Activated CD8-positive, alpha-beta T cell treated with anti-CD3 and anti-CD28 coated beads, Interleukin-2, amount 10 ng/mL, durations not matched to agents 7 days and 5 days (primary cell): ENCODE measurements around the gene NELL2. TPM values are rescaled to one million over a fixed set of nuclear protein-coding genes. Genes with fewer than 3 reads are reported as not detected.

ENCODE experiments used
- ATAC-seq: fragments of 150-1000 bp; cut with Tn5 transposase; one replicate; pipeline ENCODE4 v1.10.0; 2021; ENCODE audit warnings: moderate library complexity
- CTCF ChIA-PET: fragments of 350-600 bp; sonication (Branson Sonifier 250); formaldehyde crosslinking; loops from one replicate; lab custom pipeline; 2021; ENCODE audit warnings: antibody characterized with exemption; lab: Charles Lee
- POLR2A ChIA-PET: fragments of 350-600 bp; sonication (Branson Sonifier 250); formaldehyde crosslinking; loops from one replicate; lab custom pipeline; 2021; ENCODE audit warnings: antibody characterized with exemption; lab: Charles Lee
- DNase-seq: peaks from one replicate; pipeline ENCODE4 v3.0.0-alpha.2; 2020
- H3K27ac Mint-ChIP-seq: one replicate; pipeline ENCODE4 v1.8.0; 2021; ENCODE audit warnings: mild to moderate bottlenecking, mixed read lengths
- H3K27me3 Mint-ChIP-seq: one replicate; pipeline ENCODE4 v1.8.0; 2021; ENCODE audit warnings: low read depth, mixed read lengths
- H3K36me3 Mint-ChIP-seq: one replicate; pipeline ENCODE4 v1.8.0; 2021; ENCODE audit warnings: low read depth, mixed read lengths
- H3K4me1 Mint-ChIP-seq: one replicate; pipeline ENCODE4 v1.8.0; 2021; ENCODE audit warnings: low read depth, mixed read lengths
- H3K4me3 Mint-ChIP-seq: one replicate; pipeline ENCODE4 v1.8.0; 2021; ENCODE audit warnings: mild to moderate bottlenecking, mixed read lengths
- H3K9me3 Mint-ChIP-seq: one replicate; pipeline ENCODE4 v1.8.0; 2022; ENCODE audit warnings: mixed read lengths; ENCODE audit not compliant: insufficient read depth
- total RNA-seq, 2 experiments: library from RNA; stranded (reverse); gene quantifications; one replicate each; pipeline ENCODE4 v1.2.3, GENCODE V29; 2021

Gene NELL2
- total RNA-seq, 2 experiments from 2014 or later, result 43.8 to 47.4 TPM

DNA sequence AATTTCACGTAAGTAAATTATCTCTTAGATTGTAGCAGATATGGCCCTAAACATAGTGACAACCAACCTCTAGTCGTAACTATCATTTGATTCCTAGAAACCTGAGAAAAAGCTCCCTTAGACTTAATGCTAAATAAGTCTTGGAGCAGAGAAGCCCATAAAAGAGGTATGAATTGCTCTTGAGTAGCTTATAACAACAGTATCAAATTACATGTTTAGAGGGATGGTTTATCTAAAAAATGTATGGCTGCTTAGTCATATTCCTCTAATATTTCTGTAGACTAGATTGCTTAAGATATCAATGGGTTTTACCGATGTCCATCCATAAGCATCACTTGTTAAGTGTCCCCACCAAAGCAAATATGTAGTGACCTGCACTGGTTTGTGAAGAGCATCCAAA is 259.7 kb downstream of the NELL2 start:
- Mint-ChIP-seq H3K27ac (no peak overlapping the region), H3K4me1 (no peaks in the 10 kb centered on the region), H3K9me3 (no peaks in the 10 kb centered on the region), H3K27me3 (no peaks in the 10 kb centered on the region), H3K36me3 (no peaks in the 10 kb centered on the region), H3K4me3 (no peak overlapping the region)
- ChIA-PET POLR2A (no interaction called here), CTCF (interaction anchor here (1.7 kb wide), 1 partner anchor 11 kb away, joined by 4 read pairs; no protein-coding TSS in a partner anchor)
- no peak for DNase-seq
- no peak for ATAC-seq

DNA sequence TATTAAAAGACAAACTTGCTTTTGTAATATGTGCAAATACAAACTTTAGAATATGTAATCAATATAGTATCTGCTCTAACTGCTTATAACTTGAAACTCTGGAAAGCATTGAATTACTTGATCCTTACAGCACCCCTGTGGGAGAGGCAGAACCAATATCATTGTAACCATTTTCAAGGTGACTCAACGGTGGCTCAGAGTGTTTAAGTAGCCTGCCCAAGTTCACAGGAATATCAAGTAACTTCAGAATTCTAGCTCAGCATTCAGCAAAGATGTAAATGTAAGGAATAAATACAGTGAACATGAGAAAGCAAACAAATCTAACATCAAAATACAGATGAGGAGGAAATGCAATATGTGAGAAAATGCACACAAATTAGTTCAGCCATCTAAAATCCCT is 264.6 kb downstream of the NELL2 start:
- CTCF ChIA-PET, result no interaction called here

DNA sequence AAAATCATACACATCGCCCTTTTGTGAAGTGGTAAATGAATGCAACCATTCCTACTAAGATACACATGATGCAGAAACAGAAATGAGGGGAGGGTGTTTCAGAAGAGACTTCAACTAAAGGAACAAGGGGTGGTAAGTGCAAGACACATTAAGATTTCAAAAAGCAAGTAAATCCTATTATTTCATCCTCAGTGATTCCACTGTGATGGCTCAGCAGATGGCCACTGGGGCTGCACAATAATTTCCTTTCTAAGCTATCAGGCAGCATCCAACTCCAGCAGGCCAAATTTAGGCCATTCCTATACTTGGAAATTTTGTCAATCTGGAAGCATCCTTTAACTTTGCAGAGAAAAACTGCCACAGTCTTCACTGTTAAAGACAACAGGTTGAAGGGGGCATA is 272.4 kb downstream of the NELL2 start:
- no peak for ATAC-seq
- Mint-ChIP-seq H3K4me3 (no peak overlapping the region), H3K27ac (no peak overlapping the region), H3K36me3 (peaks cover 31% of the 10 kb centered on the region), H3K27me3 (no peaks in the 10 kb centered on the region), H3K9me3 (no peaks in the 10 kb centered on the region), H3K4me1 (no peaks in the 10 kb centered on the region)
- DNase-seq, result no peak
- ChIA-PET CTCF (no interaction called here), POLR2A (no interaction called here)

More for the DNA sequence above, 264.6 kb downstream of the NELL2 start:
- peaks cover 32% of the 10 kb centered on the region for H3K36me3 Mint-ChIP-seq
- no peaks in the 10 kb centered on the region for H3K9me3 Mint-ChIP-seq
- H3K4me1 Mint-ChIP-seq, result no peaks in the 10 kb centered on the region
- H3K27ac Mint-ChIP-seq, result no peak overlapping the region
- ATAC-seq, result no peak
- POLR2A ChIA-PET, result no interaction called here
- H3K27me3 Mint-ChIP-seq, result no peaks in the 10 kb centered on the region
- no peak for DNase-seq
- H3K4me3 Mint-ChIP-seq, result no peak overlapping the region

DNA sequence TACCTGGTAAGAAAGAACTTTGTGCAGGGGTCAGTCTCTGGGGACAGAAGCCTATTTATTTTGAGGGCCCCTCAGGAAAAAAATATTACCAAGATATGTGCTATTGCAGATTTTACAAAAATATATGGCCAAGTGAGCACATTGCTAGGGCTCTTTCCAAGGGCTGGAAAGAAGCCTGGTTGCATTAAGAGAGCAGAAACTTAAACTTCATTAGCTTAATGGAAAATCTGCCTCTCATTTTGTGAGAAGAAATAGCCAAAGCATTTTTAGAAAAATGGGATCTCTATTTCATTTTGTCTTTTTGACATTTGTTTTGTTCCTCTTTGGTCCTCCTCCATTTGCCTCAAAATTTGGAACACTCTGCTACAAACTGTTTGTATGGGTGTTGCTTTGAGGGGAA is 283.5 kb downstream of the NELL2 start:
- POLR2A ChIA-PET, result no interaction called here
- no peak for ATAC-seq
- no peaks in the 10 kb centered on the region for H3K9me3 Mint-ChIP-seq
- peaks cover 4% of the 10 kb centered on the region for H3K4me1 Mint-ChIP-seq
- H3K36me3 Mint-ChIP-seq, result peaks cover 15% of the 10 kb centered on the region
- H3K27ac Mint-ChIP-seq, result no peak overlapping the region
- no peak for DNase-seq
- H3K4me3 Mint-ChIP-seq, result no peak overlapping the region
- H3K27me3 Mint-ChIP-seq, result no peaks in the 10 kb centered on the region
- CTCF ChIA-PET, result no interaction called here

DNA sequence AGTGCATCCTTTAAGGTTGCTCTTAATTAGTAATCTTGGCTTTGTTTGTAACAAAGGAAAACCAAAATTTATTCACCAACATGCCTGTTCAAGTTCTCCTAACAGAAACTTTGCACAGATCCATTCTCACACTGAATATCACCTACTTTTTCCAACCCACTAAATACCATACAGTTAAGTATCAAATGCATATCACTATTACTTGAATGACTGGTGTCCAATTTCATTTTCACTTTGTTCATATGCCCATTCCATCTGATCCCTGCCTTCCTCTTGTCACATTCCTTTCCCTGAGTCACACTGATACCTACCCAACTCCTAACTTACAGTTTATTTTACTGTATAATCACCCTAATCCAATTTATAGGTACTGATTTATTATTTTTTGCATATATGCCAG is 286.4 kb downstream of the NELL2 start:
- ChIA-PET CTCF (no interaction called here), POLR2A (no interaction called here)
- H3K27me3 Mint-ChIP-seq, result no peaks in the 10 kb centered on the region
- H3K9me3 Mint-ChIP-seq, result no peaks in the 10 kb centered on the region
- DNase-seq (no peak), ATAC-seq (no peak)
- no peak overlapping the region for H3K4me3 Mint-ChIP-seq
- peaks cover 4% of the 10 kb centered on the region for H3K4me1 Mint-ChIP-seq
- H3K36me3 Mint-ChIP-seq, result peaks cover 15% of the 10 kb centered on the region
- no peak overlapping the region for H3K27ac Mint-ChIP-seq

DNA sequence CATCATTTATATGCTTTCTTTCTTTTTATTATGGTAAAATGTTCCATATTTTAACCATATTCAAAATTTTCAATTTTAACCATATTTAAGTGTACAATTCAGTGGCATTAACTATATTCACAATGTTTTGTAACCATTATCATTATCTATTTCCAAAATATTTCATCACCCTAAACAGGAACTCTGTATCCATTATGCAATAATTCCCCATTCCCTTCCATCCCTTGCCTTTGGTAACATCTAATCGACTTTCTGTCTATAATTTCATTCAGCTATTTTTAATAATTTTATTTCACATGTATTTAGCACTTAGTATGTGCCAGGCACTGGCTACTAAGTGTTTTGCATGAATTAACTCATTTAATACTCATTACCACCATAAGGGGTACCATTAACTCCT is 287.5 kb downstream of the NELL2 start:
- H3K27ac Mint-ChIP-seq, result no peak overlapping the region
- POLR2A ChIA-PET, result no interaction called here
- no peak for DNase-seq
- peaks cover 4% of the 10 kb centered on the region for H3K4me1 Mint-ChIP-seq
- no peak for ATAC-seq
- H3K9me3 Mint-ChIP-seq, result no peaks in the 10 kb centered on the region
- CTCF ChIA-PET, result no interaction called here
- peaks cover 12% of the 10 kb centered on the region for H3K36me3 Mint-ChIP-seq
- H3K4me3 Mint-ChIP-seq, result no peak overlapping the region
- H3K27me3 Mint-ChIP-seq, result no peaks in the 10 kb centered on the region

DNA sequence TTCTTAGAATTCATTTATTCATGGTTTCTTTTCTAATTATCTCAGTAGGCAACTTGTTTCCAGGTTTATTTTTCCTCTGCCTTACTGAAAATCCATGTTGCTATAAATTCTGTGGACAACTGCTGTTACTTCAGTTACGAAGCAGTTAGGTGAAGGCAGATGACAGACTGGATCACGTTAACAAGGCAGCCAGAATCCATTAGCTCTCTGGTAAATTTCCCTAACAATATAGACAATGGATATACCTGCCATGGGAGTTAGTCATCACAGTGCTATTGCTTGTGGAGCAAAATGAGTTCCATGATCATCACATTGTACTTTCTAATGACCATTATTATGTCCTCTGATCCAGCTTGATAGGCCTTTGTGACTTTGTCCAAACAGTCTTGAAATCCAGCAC is 291.5 kb downstream of the NELL2 start:
- H3K4me3 Mint-ChIP-seq, result no peak overlapping the region
- ATAC-seq, result no peak
- DNase-seq, result no peak
- ChIA-PET CTCF (no interaction called here), POLR2A (no interaction called here)
- H3K36me3 Mint-ChIP-seq, result no peaks in the 10 kb centered on the region
- no peaks in the 10 kb centered on the region for H3K9me3 Mint-ChIP-seq
- no peak overlapping the region for H3K27ac Mint-ChIP-seq
- peaks cover 3% of the 10 kb centered on the region for H3K4me1 Mint-ChIP-seq
- no peaks in the 10 kb centered on the region for H3K27me3 Mint-ChIP-seq

DNA sequence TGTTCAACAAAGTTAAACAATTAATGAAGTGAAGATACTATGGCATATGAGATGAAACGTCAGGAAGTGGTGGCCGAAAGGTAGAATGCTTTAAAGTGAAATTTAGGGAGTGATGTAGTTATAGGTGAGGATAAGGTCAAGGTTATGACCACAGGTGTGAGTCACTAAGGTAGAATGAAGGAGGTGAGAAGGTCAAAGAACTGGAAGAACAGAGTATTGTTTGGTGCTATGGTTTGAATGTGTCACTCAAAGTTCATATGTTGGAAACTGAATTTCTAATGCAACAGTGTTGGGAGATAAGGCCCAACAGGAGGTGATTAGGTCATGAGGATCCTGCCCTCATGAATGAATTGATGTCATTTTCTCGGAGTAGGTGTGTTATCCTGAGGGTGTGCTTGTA is 293.6 kb downstream of the NELL2 start:
- H3K4me3 Mint-ChIP-seq, result no peak overlapping the region
- peaks cover 5% of the 10 kb centered on the region for H3K9me3 Mint-ChIP-seq
- peaks cover 4% of the 10 kb centered on the region for H3K36me3 Mint-ChIP-seq
- peaks cover 2% of the 10 kb centered on the region for H3K4me1 Mint-ChIP-seq
- no peak overlapping the region for H3K27ac Mint-ChIP-seq
- ChIA-PET CTCF (no interaction called here), POLR2A (no interaction called here)
- DNase-seq (no peak), ATAC-seq (no peak)
- H3K27me3 Mint-ChIP-seq, result no peaks in the 10 kb centered on the region

DNA sequence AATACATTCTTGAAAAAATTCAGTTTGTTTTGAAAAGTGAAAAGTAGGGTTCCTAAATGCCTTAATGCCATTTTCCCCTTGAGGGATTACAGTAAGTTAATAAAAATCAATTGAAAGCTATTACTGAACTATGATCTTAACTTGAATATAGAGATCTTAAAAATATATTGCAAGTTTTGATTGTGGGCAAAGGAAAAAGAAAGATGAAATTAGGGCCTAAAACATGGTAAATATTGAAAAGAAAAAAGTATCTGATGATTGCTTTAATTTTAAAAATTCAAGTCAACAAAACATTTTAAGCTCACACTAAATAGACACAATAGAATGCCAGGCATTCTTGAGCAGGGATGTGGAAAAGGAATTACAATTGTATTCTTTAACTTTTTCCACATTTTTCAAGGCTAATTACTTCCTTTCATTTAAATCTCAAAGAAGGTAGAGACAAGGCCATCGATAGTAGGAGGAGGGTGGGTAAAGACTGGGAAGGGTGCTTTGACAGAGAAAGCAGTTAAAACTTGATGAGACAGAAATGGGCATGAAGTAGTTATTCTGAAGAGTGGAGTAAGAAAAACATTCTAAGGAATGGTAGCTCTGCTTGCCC is 294.4 kb downstream of the NELL2 start:
- no peak for ATAC-seq
- Mint-ChIP-seq H3K4me1 (peaks cover 2% of the 10 kb centered on the region), H3K27me3 (no peaks in the 10 kb centered on the region), H3K9me3 (peaks cover 5% of the 10 kb centered on the region), H3K36me3 (peaks cover 4% of the 10 kb centered on the region), H3K4me3 (no peak overlapping the region), H3K27ac (no peak overlapping the region)
- no peak for DNase-seq
- CTCF ChIA-PET, result no interaction called here
- POLR2A ChIA-PET, result no interaction called here

DNA sequence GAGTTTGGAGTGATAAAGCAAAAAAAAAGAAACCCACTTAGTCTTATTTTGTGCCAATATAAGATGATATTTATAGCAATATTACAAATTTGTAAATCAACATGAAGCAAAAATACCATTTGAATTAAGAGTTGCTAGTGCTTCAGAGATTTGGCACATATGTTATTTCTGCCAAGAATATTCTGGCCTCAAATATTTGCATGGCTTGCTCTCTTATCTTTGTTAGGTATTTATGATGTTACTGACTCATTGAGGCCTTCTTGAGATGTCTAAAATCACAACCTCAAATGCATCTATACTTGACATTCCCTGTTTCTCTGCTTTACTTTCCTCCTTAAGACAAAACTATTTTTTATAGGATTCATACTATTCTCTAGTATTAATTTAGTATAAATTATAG is 301.5 kb downstream of the NELL2 start:
- CTCF ChIA-PET, result no interaction called here

DNA sequence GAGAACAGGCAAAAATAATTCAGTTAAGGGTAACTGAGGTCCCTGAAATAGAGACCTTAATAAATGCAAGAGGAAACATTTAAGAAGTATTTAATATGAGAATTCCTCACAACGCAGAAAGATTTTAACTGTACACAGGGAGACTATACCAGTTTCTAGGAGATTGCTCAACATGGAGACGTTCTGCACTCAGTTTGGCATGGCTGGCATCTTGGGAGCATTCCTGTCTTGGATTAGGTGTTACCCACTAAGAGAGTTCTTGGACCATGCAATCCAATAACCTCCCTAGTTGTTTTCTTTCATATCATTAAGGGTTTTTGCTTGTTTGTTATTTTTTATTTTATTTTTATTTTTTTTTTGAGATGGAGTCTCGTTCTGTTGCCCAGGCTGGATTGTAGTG is 302.4 kb downstream of the NELL2 start:
- Mint-ChIP-seq H3K4me3 (no peak overlapping the region), H3K36me3 (peaks cover 4% of the 10 kb centered on the region), H3K9me3 (peaks cover 5% of the 10 kb centered on the region), H3K27me3 (no peaks in the 10 kb centered on the region), H3K27ac (no peak overlapping the region), H3K4me1 (no peaks in the 10 kb centered on the region)
- ChIA-PET POLR2A (no interaction called here), CTCF (no interaction called here)
- ATAC-seq (no peak), DNase-seq (no peak)

More for the DNA sequence above, 301.5 kb downstream of the NELL2 start:
- peaks cover 4% of the 10 kb centered on the region for H3K36me3 Mint-ChIP-seq
- POLR2A ChIA-PET, result no interaction called here
- H3K9me3 Mint-ChIP-seq, result peaks cover 5% of the 10 kb centered on the region
- H3K4me1 Mint-ChIP-seq, result no peaks in the 10 kb centered on the region
- no peak for ATAC-seq
- no peak overlapping the region for H3K4me3 Mint-ChIP-seq
- H3K27me3 Mint-ChIP-seq, result no peaks in the 10 kb centered on the region
- no peak for DNase-seq
- H3K27ac Mint-ChIP-seq, result no peak overlapping the region

DNA sequence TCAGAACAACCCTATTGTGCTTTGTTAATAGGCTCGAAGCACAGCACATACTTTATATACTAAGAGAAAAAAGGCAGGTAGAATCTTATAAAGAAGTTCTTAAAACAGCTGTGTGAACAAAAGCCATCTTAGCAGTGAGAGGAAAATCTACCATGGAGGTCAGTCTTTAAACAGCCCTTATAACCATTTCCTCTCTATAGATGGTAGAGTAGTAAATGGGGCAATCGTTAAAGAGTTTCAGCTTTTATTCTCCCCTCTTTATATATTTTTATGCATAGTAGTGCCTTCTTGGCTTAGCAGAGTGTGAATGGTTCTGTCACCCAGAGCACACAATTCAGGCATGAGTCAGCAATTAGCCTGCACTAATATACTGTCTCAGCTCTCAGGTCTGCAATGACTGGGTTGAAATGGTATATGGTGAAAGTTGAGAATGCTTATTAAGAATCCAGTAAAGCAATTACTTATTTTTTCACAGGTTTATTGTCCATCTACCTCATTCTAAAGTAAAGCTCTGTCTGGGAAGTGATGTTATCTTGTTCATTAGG is 305.0 kb downstream of the NELL2 start:
- no peaks in the 10 kb centered on the region for H3K27me3 Mint-ChIP-seq
- no peak overlapping the region for H3K4me3 Mint-ChIP-seq
- no peak overlapping the region for H3K27ac Mint-ChIP-seq
- POLR2A ChIA-PET, result no interaction called here
- no peaks in the 10 kb centered on the region for H3K9me3 Mint-ChIP-seq
- DNase-seq (no peak), ATAC-seq (no peak)
- H3K4me1 Mint-ChIP-seq, result no peaks in the 10 kb centered on the region
- no peaks in the 10 kb centered on the region for H3K36me3 Mint-ChIP-seq
- CTCF ChIA-PET, result no interaction called here
